Osteocyte (in vitro differentiated cells): ENCODE measurements around the gene GSDME. TPM values are rescaled to one million over a fixed set of nuclear protein-coding genes. Genes with fewer than 3 reads are reported as not detected.

Experiments
- DNase-seq: peaks from one replicate; pipeline ENCODE4 v3.0.0; 2021; ENCODE audit warnings: mixed read lengths; ENCODE audit not compliant: unreplicated experiment; ENCODE audit errors: extremely low spot score
- H3K27ac Mint-ChIP-seq: one replicate; pipeline ENCODE4 v1.8.0; 2021; ENCODE audit warnings: mild to moderate bottlenecking, mixed read lengths; ENCODE audit not compliant: unreplicated experiment
- H3K27me3 Mint-ChIP-seq: one replicate; pipeline ENCODE4 v1.8.0; 2021; ENCODE audit warnings: mixed read lengths; ENCODE audit not compliant: unreplicated experiment
- H3K36me3 Mint-ChIP-seq: one replicate; pipeline ENCODE4 v1.8.0; 2021; ENCODE audit warnings: mixed read lengths; ENCODE audit not compliant: unreplicated experiment
- H3K4me1 Mint-ChIP-seq: one replicate; pipeline ENCODE4 v1.8.0; 2021; ENCODE audit warnings: mixed read lengths; ENCODE audit not compliant: unreplicated experiment
- H3K4me3 Mint-ChIP-seq: one replicate; pipeline ENCODE4 v1.8.0; 2021; ENCODE audit warnings: mild to moderate bottlenecking, moderate library complexity, mixed read lengths; ENCODE audit not compliant: unreplicated experiment
- H3K9me3 Mint-ChIP-seq: one replicate; pipeline ENCODE4 v1.8.0; 2021; ENCODE audit warnings: mixed read lengths; ENCODE audit not compliant: unreplicated experiment
- total RNA-seq: library from RNA; stranded (reverse); gene quantifications from 2 replicates; pipeline ENCODE4 v1.2.1, GENCODE V29; 2021
- TF ChIP-seq, protein P1 (sequence below): fragments of 200-600 bp; sonication (generic); IDR thresholded peaks from 2 replicates; pipeline ENCODE4 v1.5.0; 2021; ENCODE audit warnings: antibody characterized with exemption, mild to moderate bottlenecking, moderate library complexity

Gene GSDME
- total RNA-seq, 1 donor from 2014 or later: 10.2 TPM

DNA sequence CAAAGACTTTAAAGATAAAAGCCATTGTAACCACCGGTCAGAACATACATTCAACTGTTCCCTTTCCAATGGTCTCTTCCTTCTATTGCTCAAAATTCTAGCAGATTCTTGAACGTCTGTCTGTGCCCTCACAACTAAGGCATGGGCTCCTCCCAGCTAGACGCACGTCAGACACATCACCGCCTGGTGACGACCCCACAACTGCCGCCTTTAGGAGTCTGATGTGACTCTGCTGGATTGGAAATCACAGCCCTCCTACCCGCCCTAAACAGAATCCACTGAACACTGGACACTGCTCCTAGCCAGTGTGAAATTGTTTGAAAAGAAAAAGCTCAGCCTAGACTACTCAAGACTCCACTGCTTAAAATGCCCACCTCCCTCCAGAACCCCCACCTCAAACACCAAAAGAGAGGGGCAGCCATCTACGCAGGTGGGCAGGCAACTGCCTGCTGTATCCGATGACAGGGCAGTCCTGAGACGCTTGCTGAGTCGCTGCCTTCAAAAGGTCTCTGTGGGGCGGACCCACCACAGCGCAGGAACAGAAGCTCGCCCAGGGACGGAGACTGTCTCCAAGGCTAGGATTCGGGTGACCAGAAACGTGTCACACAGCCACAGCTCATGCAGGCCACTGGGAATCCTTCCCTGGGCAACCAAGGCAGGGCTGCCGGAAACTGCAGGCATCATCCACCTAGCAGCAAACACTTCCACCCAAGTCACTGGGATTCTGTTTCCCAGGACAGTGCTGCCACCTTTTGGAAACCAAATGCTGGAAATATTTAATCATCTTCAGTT lies 34.7 kb downstream of the GSDME start:
- no peaks in the 10 kb centered on the region for H3K4me1 Mint-ChIP-seq
- H3K36me3 Mint-ChIP-seq: no peaks in the 10 kb centered on the region
- no peaks in the 10 kb centered on the region for H3K27me3 Mint-ChIP-seq
- H3K4me3 Mint-ChIP-seq: no peak overlapping the region
- DNase-seq: peak; percentile 81
- no peak overlapping the region for H3K27ac Mint-ChIP-seq
- TF ChIP-seq, protein P1, sequence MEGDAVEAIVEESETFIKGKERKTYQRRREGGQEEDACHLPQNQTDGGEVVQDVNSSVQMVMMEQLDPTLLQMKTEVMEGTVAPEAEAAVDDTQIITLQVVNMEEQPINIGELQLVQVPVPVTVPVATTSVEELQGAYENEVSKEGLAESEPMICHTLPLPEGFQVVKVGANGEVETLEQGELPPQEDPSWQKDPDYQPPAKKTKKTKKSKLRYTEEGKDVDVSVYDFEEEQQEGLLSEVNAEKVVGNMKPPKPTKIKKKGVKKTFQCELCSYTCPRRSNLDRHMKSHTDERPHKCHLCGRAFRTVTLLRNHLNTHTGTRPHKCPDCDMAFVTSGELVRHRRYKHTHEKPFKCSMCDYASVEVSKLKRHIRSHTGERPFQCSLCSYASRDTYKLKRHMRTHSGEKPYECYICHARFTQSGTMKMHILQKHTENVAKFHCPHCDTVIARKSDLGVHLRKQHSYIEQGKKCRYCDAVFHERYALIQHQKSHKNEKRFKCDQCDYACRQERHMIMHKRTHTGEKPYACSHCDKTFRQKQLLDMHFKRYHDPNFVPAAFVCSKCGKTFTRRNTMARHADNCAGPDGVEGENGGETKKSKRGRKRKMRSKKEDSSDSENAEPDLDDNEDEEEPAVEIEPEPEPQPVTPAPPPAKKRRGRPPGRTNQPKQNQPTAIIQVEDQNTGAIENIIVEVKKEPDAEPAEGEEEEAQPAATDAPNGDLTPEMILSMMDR: peak; percentile 64
- no peaks in the 10 kb centered on the region for H3K9me3 Mint-ChIP-seq

DNA sequence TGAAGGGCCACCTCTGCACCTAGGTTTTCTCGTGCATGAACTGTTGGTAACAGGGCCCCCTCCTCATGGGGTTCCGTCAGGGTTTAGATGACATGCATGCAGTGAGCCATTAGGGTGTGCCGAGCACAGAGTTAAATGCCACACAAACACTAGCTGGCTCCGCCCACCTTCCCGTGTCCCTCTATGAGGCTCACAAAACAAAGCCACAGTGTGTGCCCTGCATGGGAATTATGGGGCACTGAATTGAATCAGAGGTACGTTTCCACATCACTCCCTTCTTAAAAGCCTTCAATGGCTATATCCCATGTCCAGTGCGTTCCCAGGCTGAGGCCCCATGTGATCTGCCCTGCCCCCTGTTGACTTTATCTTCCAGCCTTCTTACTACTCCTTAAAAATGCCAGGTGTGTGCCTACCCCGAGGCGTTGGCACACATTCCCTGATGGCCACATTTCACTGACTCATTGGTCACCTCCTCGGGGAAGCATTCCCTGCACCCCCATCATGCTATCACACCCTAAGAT lies 35.7 kb downstream of the GSDME start:
- H3K9me3 Mint-ChIP-seq: no peaks in the 10 kb centered on the region
- peak; percentile 68 for DNase-seq
- H3K4me1 Mint-ChIP-seq: no peaks in the 10 kb centered on the region
- no peak overlapping the region for H3K27ac Mint-ChIP-seq
- H3K4me3 Mint-ChIP-seq: no peak overlapping the region
- H3K36me3 Mint-ChIP-seq: peaks cover 3% of the 10 kb centered on the region
- TF ChIP-seq, protein P1: no peak
- H3K27me3 Mint-ChIP-seq: no peaks in the 10 kb centered on the region

DNA sequence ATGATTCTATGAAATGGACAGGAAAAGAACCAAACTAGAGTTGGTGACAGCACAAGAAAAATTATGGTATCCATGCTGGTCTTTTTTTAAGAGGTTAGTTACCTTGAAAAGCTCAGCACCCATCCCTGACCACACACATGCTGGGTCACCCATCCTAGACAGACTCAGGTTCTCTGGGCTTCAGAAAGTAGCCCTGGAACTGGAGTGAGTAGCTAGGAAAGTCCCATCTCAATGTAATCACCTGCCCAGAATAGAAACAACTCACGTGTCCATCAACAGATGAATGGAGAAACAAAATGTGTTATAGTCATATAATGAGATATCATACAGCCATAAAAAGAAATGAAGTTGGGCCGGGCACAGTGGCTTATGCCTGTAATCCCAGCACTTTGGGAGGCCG lies 37.0 kb downstream of the GSDME start:
- Mint-ChIP-seq H3K27me3 (no peaks in the 10 kb centered on the region), H3K27ac (no peak overlapping the region)

DNA sequence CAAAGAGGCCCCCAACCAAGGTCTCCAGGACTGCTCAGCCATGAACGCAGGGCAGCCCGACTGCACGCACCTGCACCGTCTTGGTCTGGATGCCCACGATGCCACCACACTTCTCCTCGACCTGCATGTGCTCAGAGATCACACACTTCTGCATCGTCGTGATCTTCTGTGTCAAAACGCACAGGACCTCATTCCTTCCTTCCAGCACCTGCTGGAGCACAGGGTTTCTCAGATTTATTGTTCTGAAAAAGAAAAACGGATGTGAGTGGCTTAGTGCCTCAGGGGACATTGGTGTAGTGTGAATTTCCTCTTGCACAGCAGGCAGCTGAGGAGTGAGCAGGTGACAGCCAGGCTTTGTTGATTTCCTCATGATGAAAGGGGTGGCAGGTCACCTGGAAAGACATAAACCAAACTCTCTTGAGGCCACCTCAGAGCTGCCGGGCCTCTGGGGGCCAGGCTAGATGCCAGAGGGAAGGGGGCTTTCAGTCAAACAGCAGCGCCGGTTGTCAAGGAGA lies 38.2 kb downstream of the GSDME start:
- TF ChIP-seq, protein P1: no peak
- Mint-ChIP-seq H3K27ac (no peak overlapping the region), H3K4me1 (peaks cover 2% of the 10 kb centered on the region), H3K4me3 (no peak overlapping the region), H3K27me3 (no peaks in the 10 kb centered on the region), H3K36me3 (peaks cover 6% of the 10 kb centered on the region), H3K9me3 (no peaks in the 10 kb centered on the region)
- peak; percentile 49 for DNase-seq

More for the DNA sequence above, 37.0 kb downstream of the GSDME start:
- Mint-ChIP-seq H3K4me1 (peaks cover 2% of the 10 kb centered on the region), H3K36me3 (peaks cover 3% of the 10 kb centered on the region), H3K4me3 (no peak overlapping the region), H3K9me3 (no peaks in the 10 kb centered on the region)
- TF ChIP-seq, protein P1: no peak
- DNase-seq: no peak

DNA sequence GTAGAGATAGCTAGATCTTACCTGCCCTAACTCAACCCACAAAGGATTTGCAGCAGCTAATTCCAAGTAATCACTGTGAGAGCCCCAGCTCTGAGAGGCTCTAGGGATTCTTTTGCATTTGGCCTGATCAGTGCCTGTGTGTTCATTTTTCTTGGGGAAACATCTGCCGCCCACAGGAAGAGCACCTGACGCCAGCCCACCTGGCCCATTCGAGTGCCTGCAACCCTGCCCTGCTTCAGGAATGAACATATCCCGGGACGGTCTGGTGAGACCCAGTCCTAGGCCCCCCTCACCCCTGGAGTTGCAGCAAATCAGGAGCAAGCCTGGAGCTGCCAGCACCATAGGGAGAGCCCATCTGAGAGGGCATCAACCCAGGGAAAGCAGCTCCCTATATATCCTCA lies 38.8 kb downstream of the GSDME start:
- Mint-ChIP-seq H3K36me3 (peaks cover 10% of the 10 kb centered on the region), H3K4me3 (no peak overlapping the region), H3K4me1 (peaks cover 2% of the 10 kb centered on the region), H3K27me3 (no peaks in the 10 kb centered on the region), H3K27ac (no peak overlapping the region), H3K9me3 (no peaks in the 10 kb centered on the region)
- peak; percentile 68 for DNase-seq
- TF ChIP-seq, protein P1: no peak
